ENCODE measurements around the gene RASGRF1.

DNA sequence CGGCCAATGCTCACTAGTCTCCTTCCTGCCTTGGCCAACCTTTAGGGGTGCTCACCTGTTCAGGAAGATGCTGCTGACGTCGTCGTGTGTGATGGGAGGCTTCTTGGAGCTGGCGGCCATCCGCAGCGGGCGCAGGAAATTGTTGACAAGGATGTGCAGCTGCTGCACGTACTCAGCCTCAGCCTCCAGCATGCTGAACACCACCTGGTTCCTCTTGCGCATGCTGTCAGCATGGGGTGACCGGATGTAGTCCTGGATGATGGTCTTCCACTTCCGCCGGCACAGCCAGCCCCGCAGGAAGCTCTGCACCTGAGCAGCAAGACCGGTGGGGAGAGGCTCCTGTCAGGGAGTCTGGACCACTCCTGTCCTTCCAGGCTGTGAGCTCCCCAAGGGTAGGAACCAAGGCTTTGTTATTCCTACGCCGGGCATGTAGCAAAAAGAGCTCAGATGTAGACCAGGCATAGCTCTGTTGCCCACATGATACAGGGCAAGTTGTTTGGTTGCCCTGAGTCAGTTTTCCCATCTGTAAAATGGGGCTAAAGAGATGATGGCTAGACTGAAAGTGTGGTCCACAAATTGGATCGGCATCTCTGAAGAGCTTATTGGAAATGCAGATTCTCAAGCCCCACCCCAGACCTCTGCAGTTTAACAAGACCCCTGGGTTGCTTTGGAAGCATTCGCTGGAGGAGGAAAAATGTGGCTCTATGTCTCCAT is 43.7 kb downstream of the RASGRF1 start:
- TF ChIP-seq, protein P1, sequence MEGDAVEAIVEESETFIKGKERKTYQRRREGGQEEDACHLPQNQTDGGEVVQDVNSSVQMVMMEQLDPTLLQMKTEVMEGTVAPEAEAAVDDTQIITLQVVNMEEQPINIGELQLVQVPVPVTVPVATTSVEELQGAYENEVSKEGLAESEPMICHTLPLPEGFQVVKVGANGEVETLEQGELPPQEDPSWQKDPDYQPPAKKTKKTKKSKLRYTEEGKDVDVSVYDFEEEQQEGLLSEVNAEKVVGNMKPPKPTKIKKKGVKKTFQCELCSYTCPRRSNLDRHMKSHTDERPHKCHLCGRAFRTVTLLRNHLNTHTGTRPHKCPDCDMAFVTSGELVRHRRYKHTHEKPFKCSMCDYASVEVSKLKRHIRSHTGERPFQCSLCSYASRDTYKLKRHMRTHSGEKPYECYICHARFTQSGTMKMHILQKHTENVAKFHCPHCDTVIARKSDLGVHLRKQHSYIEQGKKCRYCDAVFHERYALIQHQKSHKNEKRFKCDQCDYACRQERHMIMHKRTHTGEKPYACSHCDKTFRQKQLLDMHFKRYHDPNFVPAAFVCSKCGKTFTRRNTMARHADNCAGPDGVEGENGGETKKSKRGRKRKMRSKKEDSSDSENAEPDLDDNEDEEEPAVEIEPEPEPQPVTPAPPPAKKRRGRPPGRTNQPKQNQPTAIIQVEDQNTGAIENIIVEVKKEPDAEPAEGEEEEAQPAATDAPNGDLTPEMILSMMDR (conservative IDR thresholded peaks at IDR 0.05; ENCODE audit: low read depth, low read length), result no peak
- no peak for TF ChIP-seq EZH2phosphoT487 (IDR thresholded peaks at IDR 0.05; ENCODE audit: borderline replicate concordance, low read length)
